B cell (primary cell): ENCODE measurements around the gene ZDHHC21.

Source experiments
- EZH2 ChIP-seq: IDR thresholded peaks from 2 replicates; pipeline ENCODE4 v1.6.1; 2012; ENCODE audit warnings: borderline replicate concordance, low read depth, mild to moderate bottlenecking, moderate library complexity, low read length; ENCODE audit not compliant: insufficient read depth, poor library complexity, severe bottlenecking
- TF ChIP-seq, protein P1 (sequence below): fragments of 200-600 bp; IDR thresholded peaks from one replicate; pipeline ENCODE4 v1.8.0; 2022; ENCODE audit warnings: antibody characterized with exemption, mild to moderate bottlenecking

- TF ChIP-seq, protein P1, sequence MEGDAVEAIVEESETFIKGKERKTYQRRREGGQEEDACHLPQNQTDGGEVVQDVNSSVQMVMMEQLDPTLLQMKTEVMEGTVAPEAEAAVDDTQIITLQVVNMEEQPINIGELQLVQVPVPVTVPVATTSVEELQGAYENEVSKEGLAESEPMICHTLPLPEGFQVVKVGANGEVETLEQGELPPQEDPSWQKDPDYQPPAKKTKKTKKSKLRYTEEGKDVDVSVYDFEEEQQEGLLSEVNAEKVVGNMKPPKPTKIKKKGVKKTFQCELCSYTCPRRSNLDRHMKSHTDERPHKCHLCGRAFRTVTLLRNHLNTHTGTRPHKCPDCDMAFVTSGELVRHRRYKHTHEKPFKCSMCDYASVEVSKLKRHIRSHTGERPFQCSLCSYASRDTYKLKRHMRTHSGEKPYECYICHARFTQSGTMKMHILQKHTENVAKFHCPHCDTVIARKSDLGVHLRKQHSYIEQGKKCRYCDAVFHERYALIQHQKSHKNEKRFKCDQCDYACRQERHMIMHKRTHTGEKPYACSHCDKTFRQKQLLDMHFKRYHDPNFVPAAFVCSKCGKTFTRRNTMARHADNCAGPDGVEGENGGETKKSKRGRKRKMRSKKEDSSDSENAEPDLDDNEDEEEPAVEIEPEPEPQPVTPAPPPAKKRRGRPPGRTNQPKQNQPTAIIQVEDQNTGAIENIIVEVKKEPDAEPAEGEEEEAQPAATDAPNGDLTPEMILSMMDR: no peak
- TF ChIP-seq EZH2: no peak
These were observed 31.2 kb downstream of the ZDHHC21 start for GRCh38 chr9:14662060-14662453.
